HG03159 (cell line): ENCODE results near the gene PRSS1.

Experiments used
- ATAC-seq: cut with Tn5 transposase; IDR thresholded peaks from one replicate; pipeline ENCODE4 v1.9.1; 2021; ENCODE audit warnings: mild to moderate bottlenecking, moderate library complexity; ENCODE audit not compliant: unreplicated experiment

Gene PRSS1

DNA sequence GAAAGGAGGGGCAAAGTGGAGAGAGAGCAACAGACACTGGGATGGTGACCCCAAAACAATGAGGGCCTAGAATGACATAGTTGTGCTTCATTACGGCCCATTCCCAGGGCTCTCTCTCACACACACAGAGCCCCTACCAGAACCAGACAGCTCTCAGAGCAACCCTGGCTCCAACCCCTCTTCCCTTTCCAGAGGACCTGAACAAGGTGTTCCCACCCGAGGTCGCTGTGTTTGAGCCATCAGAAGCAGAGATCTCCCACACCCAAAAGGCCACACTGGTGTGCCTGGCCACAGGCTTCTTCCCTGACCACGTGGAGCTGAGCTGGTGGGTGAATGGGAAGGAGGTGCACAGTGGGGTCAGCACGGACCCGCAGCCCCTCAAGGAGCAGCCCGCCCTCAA, 42.2 kb downstream of the PRSS1 start:
- ATAC-seq, result no peak

DNA sequence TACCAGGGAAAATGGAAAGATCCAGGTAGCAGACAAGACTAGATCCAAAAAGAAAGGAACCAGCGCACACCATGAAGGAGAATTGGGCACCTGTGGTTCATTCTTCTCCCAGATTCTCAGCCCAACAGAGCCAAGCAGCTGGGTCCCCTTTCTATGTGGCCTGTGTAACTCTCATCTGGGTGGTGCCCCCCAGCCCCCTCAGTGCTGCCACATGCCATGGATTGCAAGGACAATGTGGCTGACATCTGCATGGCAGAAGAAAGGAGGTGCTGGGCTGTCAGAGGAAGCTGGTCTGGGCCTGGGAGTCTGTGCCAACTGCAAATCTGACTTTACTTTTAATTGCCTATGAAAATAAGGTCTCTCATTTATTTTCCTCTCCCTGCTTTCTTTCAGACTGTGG, 42.9 kb downstream of the PRSS1 start:
- ATAC-seq, result no peak

DNA sequence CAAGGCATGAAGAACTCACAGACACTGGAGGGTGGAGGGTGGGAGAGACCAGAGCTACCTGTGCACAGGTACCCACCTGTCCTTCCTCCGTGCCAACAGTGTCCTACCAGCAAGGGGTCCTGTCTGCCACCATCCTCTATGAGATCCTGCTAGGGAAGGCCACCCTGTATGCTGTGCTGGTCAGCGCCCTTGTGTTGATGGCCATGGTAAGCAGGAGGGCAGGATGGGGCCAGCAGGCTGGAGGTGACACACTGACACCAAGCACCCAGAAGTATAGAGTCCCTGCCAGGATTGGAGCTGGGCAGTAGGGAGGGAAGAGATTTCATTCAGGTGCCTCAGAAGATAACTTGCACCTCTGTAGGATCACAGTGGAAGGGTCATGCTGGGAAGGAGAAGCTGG, 43.3 kb downstream of the PRSS1 start:
- no peak for ATAC-seq

- no peak for ATAC-seq
Observed at GRCh38 chr7:142793156-142793555, 43.9 kb downstream of the PRSS1 start.

DNA sequence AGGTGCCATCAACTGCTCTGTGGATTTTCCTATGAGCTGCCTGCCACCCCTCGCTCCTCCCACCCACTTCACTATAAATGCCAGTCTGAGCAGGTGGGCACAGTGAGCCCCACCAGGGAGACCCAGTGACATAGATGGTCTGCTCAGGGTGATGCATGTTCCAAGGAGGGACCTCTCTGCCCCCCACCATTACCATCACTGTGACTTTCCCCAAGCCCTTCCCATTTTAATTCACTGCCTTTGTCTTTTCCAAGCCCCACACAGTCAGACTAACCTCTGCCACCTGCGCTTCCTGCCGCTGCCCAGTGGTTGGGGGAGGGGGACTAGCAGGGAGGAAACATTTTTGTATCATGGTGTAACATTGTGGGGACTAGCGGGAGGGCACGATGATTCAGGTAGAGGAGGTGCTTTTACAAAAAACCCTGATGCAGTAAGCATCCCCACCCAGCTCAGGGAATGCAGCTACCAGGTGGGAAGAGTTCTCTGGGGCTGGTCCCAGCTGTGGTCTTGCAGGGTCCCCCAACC, 46.1 kb downstream of the PRSS1 start:
- no peak for ATAC-seq

DNA sequence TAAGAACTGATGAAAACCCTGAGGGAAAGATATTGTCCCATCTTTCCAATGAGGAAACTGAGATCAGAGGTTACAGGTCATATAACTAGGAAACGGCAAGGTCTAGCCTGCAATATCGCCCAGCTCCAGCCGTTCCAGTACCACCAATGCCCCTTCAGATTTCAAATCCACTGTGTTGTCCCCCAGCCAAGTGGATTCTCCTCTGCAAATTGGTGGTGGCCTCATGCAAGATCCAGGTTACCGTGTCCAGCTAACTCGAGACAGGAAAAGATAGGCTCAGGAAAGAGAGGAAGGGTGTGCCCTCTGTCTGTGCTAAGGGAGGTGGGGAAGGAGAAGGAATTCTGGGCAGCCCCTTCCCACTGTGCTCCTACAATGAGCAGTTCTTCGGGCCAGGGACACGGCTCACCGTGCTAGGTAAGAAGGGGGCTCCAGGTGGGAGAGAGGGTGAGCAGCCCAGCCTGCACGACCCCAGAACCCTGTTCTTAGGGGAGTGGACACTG, 46.8 kb downstream of the PRSS1 start:
- ATAC-seq, result no peak

GRCh38 chr7:142796501-142797390, 47.5 kb downstream of the PRSS1 start:
- ATAC-seq, result peak; percentile 55

GRCh38 chr7:142797391-142798377, 48.4 kb downstream of the PRSS1 start:
- peak; percentile 37 for ATAC-seq

DNA sequence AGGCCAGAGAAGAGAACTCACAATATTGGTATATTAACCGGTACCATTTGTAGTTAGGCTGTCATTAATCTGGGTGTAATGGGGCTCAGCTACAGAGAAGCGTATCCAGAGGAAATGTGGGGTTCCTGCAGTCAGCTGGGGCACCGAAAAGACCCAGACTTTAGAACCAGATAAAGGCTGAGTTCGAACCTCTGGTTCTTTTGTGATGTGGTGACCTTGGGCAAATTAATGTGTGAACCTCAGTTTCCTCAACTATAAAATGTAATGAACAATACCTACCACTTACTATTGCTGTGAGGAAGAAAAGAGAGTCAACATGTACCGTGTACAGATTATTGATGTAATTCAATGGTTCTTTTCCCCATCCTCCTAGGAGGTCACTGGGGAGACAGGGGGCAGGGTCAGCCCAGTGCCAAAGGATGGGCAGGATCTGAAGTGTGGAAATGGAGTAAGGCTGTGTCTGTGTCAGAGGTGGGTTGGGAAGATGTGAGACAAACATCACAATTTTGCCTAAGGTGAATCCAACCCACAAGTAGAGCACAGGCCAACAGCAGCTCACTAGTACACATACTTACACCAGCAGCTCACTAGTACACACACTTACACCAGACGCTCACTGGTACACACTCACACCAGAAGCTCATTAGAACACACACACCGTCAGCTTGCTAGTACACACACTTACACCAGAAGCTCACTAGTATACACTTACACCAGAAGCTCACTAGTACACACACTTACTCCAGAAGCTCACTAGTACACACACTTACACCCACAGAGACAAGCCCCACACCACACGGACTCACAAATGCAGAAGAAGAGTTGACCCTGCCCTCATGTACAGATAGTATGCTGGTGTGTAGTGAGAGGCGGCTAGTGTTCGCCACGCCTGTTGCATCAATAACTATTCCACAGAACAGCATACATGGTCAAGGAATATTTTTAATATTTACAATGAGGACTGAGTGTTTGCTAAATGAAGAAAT, 49.5 kb downstream of the PRSS1 start:
- no peak for ATAC-seq

DNA sequence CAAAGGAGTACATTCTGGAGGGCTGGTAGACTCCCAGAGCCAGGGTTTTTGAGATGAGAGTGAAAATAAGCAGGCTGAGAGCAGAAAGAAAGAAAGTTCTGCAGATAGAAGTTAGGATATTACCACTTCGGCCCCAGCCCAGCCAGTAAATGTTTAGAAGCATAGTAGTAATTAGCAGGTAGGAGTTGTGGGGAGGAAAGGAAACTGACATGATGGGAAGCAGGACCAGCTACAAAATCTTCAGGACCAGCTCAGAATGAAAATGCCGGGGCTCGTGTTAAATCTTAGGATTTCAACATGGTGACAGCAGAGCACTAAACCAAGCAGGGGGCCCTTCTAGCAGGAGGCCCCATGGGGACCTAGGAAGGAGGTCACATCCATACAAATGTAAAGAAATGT, 50.2 kb downstream of the PRSS1 start:
- ATAC-seq, result no peak

DNA sequence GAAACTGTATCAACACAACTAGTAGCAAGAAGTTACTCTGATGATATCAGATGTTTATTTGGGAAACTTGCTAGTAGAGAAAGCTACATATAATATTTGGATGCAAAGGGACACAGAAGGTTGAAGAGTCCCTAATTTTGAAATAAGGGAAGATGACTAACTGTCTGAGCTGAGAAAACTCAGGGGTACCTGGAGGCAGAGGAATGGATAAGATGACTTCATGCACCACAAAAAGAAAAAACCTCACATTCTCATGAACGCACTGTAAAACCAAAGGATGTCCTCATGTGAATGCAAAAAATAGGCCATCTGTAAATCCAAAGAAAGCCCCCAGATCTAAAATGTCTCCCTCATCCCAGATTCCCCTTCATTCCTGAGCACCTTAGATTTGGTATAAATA, 50.8 kb downstream of the PRSS1 start:
- ATAC-seq, result no peak

GRCh38 chr7:142800699-142801260, 51.5 kb downstream of the PRSS1 start:
- no peak for ATAC-seq

- no peak for ATAC-seq
Observed at GRCh38 chr7:142801601-142802295, 52.5 kb downstream of the PRSS1 start.

GRCh38 chr7:142802301-142802700, 53.0 kb downstream of the PRSS1 start:
- ATAC-seq, result no peak
